ENCODE measurements around the gene KAZN.
A peak's percentile ranks its signal among the peaks of the same experiment; 100 is the strongest.

The KAZN gene

GRCh38 chr1:15146971-15147376 lies 548.5 kb downstream of the KAZN start:
- H3K9ac ChIP-seq (ENCODE audit: low read depth, low read length) = no peak overlapping the region
- no peaks in the 10 kb centered on the region for H3K9me3 ChIP-seq (ENCODE audit: insufficient read depth, low read depth, low read length)
- H3K4me1 ChIP-seq (ENCODE audit: insufficient read depth, low read length) = no peaks in the 10 kb centered on the region; the same call in 1 of the 2 replicates
- no peak overlapping the region for H3K4me3 ChIP-seq (ENCODE audit: low read length)
- H3K27me3 ChIP-seq (ENCODE audit: insufficient read depth, low read length) = peaks cover 23% of the 10 kb centered on the region
- H3K36me3 ChIP-seq (ENCODE audit: insufficient read depth, low read depth, low read length) = no peaks in the 10 kb centered on the region
- no peak overlapping the region for H3K27ac ChIP-seq (ENCODE audit: low read length)

DNA sequence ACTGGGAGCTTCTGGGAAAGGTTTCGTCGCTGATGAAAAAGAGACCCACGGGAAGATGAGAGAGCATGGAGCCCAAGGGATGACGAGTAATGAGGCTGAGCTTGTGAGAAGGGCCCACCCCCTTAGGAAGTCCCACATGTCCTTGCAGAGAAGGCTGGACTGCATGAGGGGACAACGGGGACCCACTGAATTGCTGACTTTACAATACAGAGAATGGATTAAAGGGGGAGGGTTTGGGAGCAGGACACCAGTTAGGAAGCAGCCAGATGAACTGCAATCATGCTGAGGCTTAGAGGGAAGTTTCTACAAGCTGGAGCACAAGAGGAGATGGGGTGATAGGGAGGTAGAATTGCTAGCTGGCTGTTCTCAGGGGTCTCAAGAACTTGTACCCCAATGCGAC lies 549.5 kb downstream of the KAZN start:
- Histone ChIP-seq H3K36me3 (ENCODE audit: insufficient read depth, low read depth, low read length) (no peaks in the 10 kb centered on the region), H3K9ac (ENCODE audit: low read depth, low read length) (no peak overlapping the region), H3K27ac (ENCODE audit: low read length) (no peak overlapping the region), H3K4me3 (ENCODE audit: low read length) (no peak overlapping the region), H3K4me1 (ENCODE audit: insufficient read depth, low read length) (no peaks in the 10 kb centered on the region; the same call in 1 of the 2 replicates), H3K9me3 (ENCODE audit: insufficient read depth, low read depth, low read length) (no peaks in the 10 kb centered on the region), H3K27me3 (ENCODE audit: insufficient read depth, low read length) (peaks cover 31% of the 10 kb centered on the region)

- Histone ChIP-seq H3K4me1 (ENCODE audit: insufficient read depth, low read length) (no peaks in the 10 kb centered on the region; the same call in 1 of the 2 replicates), H3K9ac (ENCODE audit: low read depth, low read length) (no peak overlapping the region)
These were observed 550.0 kb downstream of the KAZN start for GRCh38 chr1:15148475-15148874.

DNA sequence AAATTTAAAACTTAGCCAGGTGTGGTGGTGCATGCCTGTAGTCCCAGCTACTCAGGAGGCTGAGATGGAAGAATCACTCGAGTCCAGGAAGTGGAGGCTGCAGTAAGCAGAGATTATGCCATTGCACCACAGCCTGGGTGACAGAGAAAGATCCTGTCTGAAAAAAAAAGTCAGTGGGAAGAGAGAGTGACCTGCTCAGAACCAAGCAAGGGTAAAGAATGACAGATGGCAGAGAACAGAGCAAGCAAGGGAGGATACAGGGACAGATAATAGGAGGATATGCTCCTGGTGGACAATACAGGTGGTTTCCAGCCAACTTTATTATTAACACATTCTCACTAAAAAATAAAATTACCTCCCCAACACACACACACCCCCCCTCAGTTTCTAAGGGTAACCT lies 550.5 kb downstream of the KAZN start:
- Histone ChIP-seq H3K9me3 (ENCODE audit: insufficient read depth, low read depth, low read length) (no peaks in the 10 kb centered on the region), H3K27me3 (ENCODE audit: insufficient read depth, low read length) (peaks cover 36% of the 10 kb centered on the region), H3K27ac (ENCODE audit: low read length) (no peak overlapping the region), H3K9ac (ENCODE audit: low read depth, low read length) (no peak overlapping the region), H3K4me1 (ENCODE audit: insufficient read depth, low read length) (no peaks in the 10 kb centered on the region; the same call in 1 of the 2 replicates), H3K36me3 (ENCODE audit: insufficient read depth, low read depth, low read length) (no peaks in the 10 kb centered on the region), H3K4me3 (ENCODE audit: low read length) (no peak overlapping the region)

More at GRCh38 chr1:15148475-15148874, 550.0 kb downstream of the KAZN start:
- Histone ChIP-seq H3K36me3 (ENCODE audit: insufficient read depth, low read depth, low read length) (no peaks in the 10 kb centered on the region), H3K27ac (ENCODE audit: low read length) (no peak overlapping the region), H3K27me3 (ENCODE audit: insufficient read depth, low read length) (peaks cover 35% of the 10 kb centered on the region), H3K9me3 (ENCODE audit: insufficient read depth, low read depth, low read length) (no peaks in the 10 kb centered on the region), H3K4me3 (ENCODE audit: low read length) (no peak overlapping the region)

DNA sequence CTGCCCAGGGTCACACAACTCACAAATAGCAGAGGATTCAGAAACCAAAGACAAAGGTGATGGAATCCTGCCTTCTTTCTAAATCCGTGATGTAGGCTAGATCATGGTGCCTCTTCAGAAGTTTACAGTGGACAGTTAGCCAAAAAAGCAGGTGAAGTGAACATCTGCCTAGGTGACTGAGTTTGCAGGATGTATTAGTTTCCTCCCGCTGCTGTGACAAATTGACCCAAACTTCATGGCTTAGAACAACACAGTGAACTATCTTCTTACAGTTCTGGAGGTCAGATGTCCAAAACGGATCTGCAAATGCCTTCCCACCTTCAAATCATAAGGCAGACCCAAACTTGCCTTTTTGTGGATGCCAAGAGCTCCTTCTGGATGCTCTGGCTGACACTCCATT lies 551.9 kb downstream of the KAZN start:
- no peak overlapping the region for H3K27ac ChIP-seq (ENCODE audit: low read length)
- H3K9ac ChIP-seq (ENCODE audit: low read depth, low read length) = no peak overlapping the region
- H3K27me3 ChIP-seq (ENCODE audit: insufficient read depth, low read length) = peaks cover 49% of the 10 kb centered on the region
- H3K9me3 ChIP-seq (ENCODE audit: insufficient read depth, low read depth, low read length) = no peaks in the 10 kb centered on the region
- no peak overlapping the region for H3K4me3 ChIP-seq (ENCODE audit: low read length)
- peaks cover 2% of the 10 kb centered on the region; the same call in 1 of the 2 replicates for H3K4me1 ChIP-seq (ENCODE audit: insufficient read depth, low read length)
- H3K36me3 ChIP-seq (ENCODE audit: insufficient read depth, low read depth, low read length) = no peaks in the 10 kb centered on the region

- no peak overlapping the region for H3K4me3 ChIP-seq (ENCODE audit: low read length)
- no peak overlapping the region for H3K9ac ChIP-seq (ENCODE audit: low read depth, low read length)
- H3K27ac ChIP-seq (ENCODE audit: low read length) = no peak overlapping the region
- H3K36me3 ChIP-seq (ENCODE audit: insufficient read depth, low read depth, low read length) = no peaks in the 10 kb centered on the region
- H3K4me1 ChIP-seq (ENCODE audit: insufficient read depth, low read length) = peaks cover 2% of the 10 kb centered on the region; the same call in 1 of the 2 replicates
- peaks cover 53% of the 10 kb centered on the region for H3K27me3 ChIP-seq (ENCODE audit: insufficient read depth, low read length)
- no peaks in the 10 kb centered on the region for H3K9me3 ChIP-seq (ENCODE audit: insufficient read depth, low read depth, low read length)
These were observed 552.9 kb downstream of the KAZN start for GRCh38 chr1:15151377-15151806.

DNA sequence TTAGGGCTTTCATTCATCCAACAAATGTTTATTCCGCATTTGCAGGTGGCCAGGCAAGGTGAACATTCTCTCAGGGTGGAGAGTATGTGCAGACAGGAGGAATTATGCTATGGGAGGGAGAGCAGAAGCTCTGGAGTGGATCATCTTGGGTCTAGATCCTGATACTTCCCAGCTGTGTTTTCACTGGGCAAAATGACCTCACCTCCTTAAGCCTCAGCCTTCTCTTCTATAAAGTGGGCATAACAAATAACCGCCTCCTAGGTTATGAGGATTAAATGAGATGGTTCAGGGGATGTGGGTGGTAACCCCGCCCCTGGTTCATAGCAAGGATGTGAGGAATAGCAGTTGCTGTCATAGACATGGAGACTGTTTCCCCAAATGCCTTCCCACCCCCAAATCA lies 553.4 kb downstream of the KAZN start:
- Histone ChIP-seq H3K27ac (ENCODE audit: low read length) (no peak overlapping the region), H3K9ac (ENCODE audit: low read depth, low read length) (no peak overlapping the region)

GRCh38 chr1:15152318-15153183 lies 554.1 kb downstream of the KAZN start:
- H3K27me3 ChIP-seq (ENCODE audit: insufficient read depth, low read length) = peaks cover 53% of the 10 kb centered on the region
- no peak overlapping the region for H3K27ac ChIP-seq (ENCODE audit: low read length)
- H3K4me1 ChIP-seq (ENCODE audit: insufficient read depth, low read length) = peaks cover 2% of the 10 kb centered on the region; the same call in 1 of the 2 replicates
- H3K36me3 ChIP-seq (ENCODE audit: insufficient read depth, low read depth, low read length) = no peaks in the 10 kb centered on the region
- H3K4me3 ChIP-seq (ENCODE audit: low read length) = peak overlapping the region; percentile 82
- peak overlapping the region; percentile 63; the same call in 1 of the 2 replicates for H3K9ac ChIP-seq (ENCODE audit: low read depth, low read length)
- H3K9me3 ChIP-seq (ENCODE audit: insufficient read depth, low read depth, low read length) = no peaks in the 10 kb centered on the region

More for the DNA sequence above, 553.4 kb downstream of the KAZN start:
- Histone ChIP-seq H3K4me3 (ENCODE audit: low read length) (peak overlapping the region; percentile 82), H3K9me3 (ENCODE audit: insufficient read depth, low read depth, low read length) (no peaks in the 10 kb centered on the region), H3K36me3 (ENCODE audit: insufficient read depth, low read depth, low read length) (no peaks in the 10 kb centered on the region), H3K27me3 (ENCODE audit: insufficient read depth, low read length) (peaks cover 53% of the 10 kb centered on the region), H3K4me1 (ENCODE audit: insufficient read depth, low read length) (peaks cover 2% of the 10 kb centered on the region; the same call in 1 of the 2 replicates)

GRCh38 chr1:15153184-15153841 lies 554.8 kb downstream of the KAZN start, which contains the start of gene TMEM51:
Gene TMEM51 (plus strand): TSS chr1:15153747. CDS start chr1:15215088, 61,341 bp downstream.
- peak within 1 kb of the TSS; percentile 63; the same call in 1 of the 2 replicates for H3K9ac ChIP-seq (ENCODE audit: low read depth, low read length)
- H3K27ac ChIP-seq (ENCODE audit: low read length) = no peak within 1 kb of the TSS
- peaks cover 53% of the 10 kb centered on the region for H3K27me3 ChIP-seq (ENCODE audit: insufficient read depth, low read length)
- peaks cover 2% of the 10 kb centered on the region; the same call in 1 of the 2 replicates for H3K4me1 ChIP-seq (ENCODE audit: insufficient read depth, low read length)
- H3K36me3 ChIP-seq (ENCODE audit: insufficient read depth, low read depth, low read length) = no peaks in the 10 kb centered on the region
- no peaks in the 10 kb centered on the region for H3K9me3 ChIP-seq (ENCODE audit: insufficient read depth, low read depth, low read length)
- peak within 1 kb of the TSS; percentile 82 for H3K4me3 ChIP-seq (ENCODE audit: low read length)

- no peak overlapping the region for H3K27ac ChIP-seq (ENCODE audit: low read length)
- no peaks in the 10 kb centered on the region for H3K9me3 ChIP-seq (ENCODE audit: insufficient read depth, low read depth, low read length)
- H3K4me1 ChIP-seq (ENCODE audit: insufficient read depth, low read length) = peaks cover 2% of the 10 kb centered on the region; the same call in 1 of the 2 replicates
- H3K9ac ChIP-seq (ENCODE audit: low read depth, low read length) = peak overlapping the region; percentile 60; the same call in 1 of the 2 replicates
- peaks cover 53% of the 10 kb centered on the region for H3K27me3 ChIP-seq (ENCODE audit: insufficient read depth, low read length)
- H3K36me3 ChIP-seq (ENCODE audit: insufficient read depth, low read depth, low read length) = no peaks in the 10 kb centered on the region
- peak overlapping the region; percentile 82 for H3K4me3 ChIP-seq (ENCODE audit: low read length)
These were observed 555.5 kb downstream of the KAZN start for GRCh38 chr1:15153842-15154479.

DNA sequence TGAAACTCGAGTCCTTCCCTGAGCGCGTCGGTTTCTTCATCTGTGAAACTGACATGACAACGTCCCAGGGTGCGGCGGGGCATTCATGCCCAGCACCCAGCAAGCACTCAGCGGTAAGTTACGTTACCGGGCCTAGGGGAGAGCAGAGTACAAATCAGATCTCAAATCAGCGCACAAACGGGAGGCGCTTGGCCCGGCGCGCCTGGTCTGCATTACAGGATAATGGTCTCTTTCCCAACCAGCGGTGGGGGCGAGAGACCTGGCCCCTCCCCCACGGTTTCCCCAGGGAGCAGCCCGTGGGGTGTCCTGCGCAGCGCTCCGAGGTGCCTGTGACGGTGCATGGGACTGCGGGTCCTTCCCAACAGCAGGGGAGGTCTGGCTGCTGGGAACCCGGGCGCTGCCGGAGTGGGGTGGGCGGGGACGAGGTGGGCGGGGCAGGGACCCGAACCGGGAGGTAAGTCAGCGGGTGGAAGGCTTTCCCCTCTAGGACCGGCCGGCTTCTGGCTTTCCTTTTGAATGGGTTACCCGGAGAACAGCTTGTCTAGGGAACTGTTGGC lies 556.1 kb downstream of the KAZN start:
- peaks cover 2% of the 10 kb centered on the region; the same call in 1 of the 2 replicates for H3K4me1 ChIP-seq (ENCODE audit: insufficient read depth, low read length)

More for the DNA sequence above, 556.1 kb downstream of the KAZN start:
- no peaks in the 10 kb centered on the region for H3K36me3 ChIP-seq (ENCODE audit: insufficient read depth, low read depth, low read length)
- peak overlapping the region; percentile 60; the same call in 1 of the 2 replicates for H3K9ac ChIP-seq (ENCODE audit: low read depth, low read length)
- H3K4me3 ChIP-seq (ENCODE audit: low read length) = peak overlapping the region; percentile 82
- no peak overlapping the region for H3K27ac ChIP-seq (ENCODE audit: low read length)
- H3K9me3 ChIP-seq (ENCODE audit: insufficient read depth, low read depth, low read length) = no peaks in the 10 kb centered on the region
- H3K27me3 ChIP-seq (ENCODE audit: insufficient read depth, low read length) = peaks cover 53% of the 10 kb centered on the region
